ENCODE data around the gene FBRSL1. TPM values are rescaled to one million over a fixed set of nuclear protein-coding genes. Genes with fewer than 3 reads are reported as not detected.

FBRSL1 gene
- total and polyA plus RNA-seq, 12 donors: 28.1 to 90.6 (median 47.0) TPM

GRCh38 chr12:132544498-132544897 is 54.5 kb downstream of the FBRSL1 start:
- 97 to 98% methylated on average over 11 of the region's 11 CpGs for WGBS, 2 donors
- H3K4me3 ChIP-seq: no peak overlapping the region
- peaks cover 0 to 22% (median 4%) of the 10 kb centered on the region in 9 donors for H3K36me3 ChIP-seq
- DNase-seq: no peak
- no peaks in the 10 kb centered on the region for H3K27me3 ChIP-seq
- TF ChIP-seq CTCF (IDR thresholded peaks at IDR 0.05): no peak
- no peaks in the 10 kb centered on the region for H3K4me1 ChIP-seq
- intact Hi-C loops (cut with DNase I): no loop called here
- no peak overlapping the region for H3K27ac ChIP-seq
- H3K9me3 ChIP-seq: no peaks in the 10 kb centered on the region
- no peak for ATAC-seq

- DNase-seq (no peak), ATAC-seq (no peak)
- intact Hi-C loops (cut with DNase I): no loop called here
- TF ChIP-seq CTCF (IDR thresholded peaks at IDR 0.05): no peak
- Histone ChIP-seq H3K27me3 (no peaks in the 10 kb centered on the region), H3K27ac (no peak overlapping the region), H3K9me3 (no peaks in the 10 kb centered on the region), H3K4me3 (no peak overlapping the region), H3K36me3 (peaks cover 0 to 24% (median 4%) of the 10 kb centered on the region in 9 donors), H3K4me1 (no peaks in the 10 kb centered on the region)
- WGBS, 2 donors: 96% methylated on average over 26 of the region's 26 CpGs
These were observed 55.4 kb downstream of the FBRSL1 start for GRCh38 chr12:132545164-132545953.

- Histone ChIP-seq H3K9me3 (no peaks in the 10 kb centered on the region), H3K27ac (no peak overlapping the region), H3K4me1 (no peaks in the 10 kb centered on the region), H3K4me3 (no peak overlapping the region), H3K27me3 (no peaks in the 10 kb centered on the region), H3K36me3 (peaks cover 0 to 24% (median 4%) of the 10 kb centered on the region in 9 donors)
- 94 to 95% methylated on average over 13 of the region's 13 CpGs for WGBS, 2 donors
- DNase-seq: no peak
- no peak for ATAC-seq
- no peak for TF ChIP-seq CTCF (IDR thresholded peaks at IDR 0.05)
- intact Hi-C loops (cut with DNase I): no loop called here
These were observed 56.0 kb downstream of the FBRSL1 start for GRCh38 chr12:132545955-132546354.

- ATAC-seq (no peak), DNase-seq (no peak)
- Histone ChIP-seq H3K9me3 (no peaks in the 10 kb centered on the region), H3K4me3 (no peak overlapping the region), H3K27me3 (no peaks in the 10 kb centered on the region), H3K27ac (no peak overlapping the region), H3K4me1 (no peaks in the 10 kb centered on the region), H3K36me3 (peaks cover 0 to 29% (median 4%) of the 10 kb centered on the region in 9 donors)
- 92% methylated on average over 19 of the region's 19 CpGs for WGBS, 2 donors
- no peak for TF ChIP-seq CTCF (IDR thresholded peaks at IDR 0.05)
- intact Hi-C loops (cut with DNase I): no loop called here
These were observed 56.7 kb downstream of the FBRSL1 start for GRCh38 chr12:132546647-132547046.
